GM20431 (cell line): ENCODE measurements around the gene H19.

ENCODE experiments used
- in situ Hi-C: fragments of 300-500 bp; cut with MseI, MboI; formaldehyde crosslinking; loops from one replicate; pipeline ENCODE4 v1.15.0; 2020; ENCODE audit warnings: low sequenced_read_pairs; ENCODE audit not compliant: unreplicated experiment

Gene H19

DNA sequence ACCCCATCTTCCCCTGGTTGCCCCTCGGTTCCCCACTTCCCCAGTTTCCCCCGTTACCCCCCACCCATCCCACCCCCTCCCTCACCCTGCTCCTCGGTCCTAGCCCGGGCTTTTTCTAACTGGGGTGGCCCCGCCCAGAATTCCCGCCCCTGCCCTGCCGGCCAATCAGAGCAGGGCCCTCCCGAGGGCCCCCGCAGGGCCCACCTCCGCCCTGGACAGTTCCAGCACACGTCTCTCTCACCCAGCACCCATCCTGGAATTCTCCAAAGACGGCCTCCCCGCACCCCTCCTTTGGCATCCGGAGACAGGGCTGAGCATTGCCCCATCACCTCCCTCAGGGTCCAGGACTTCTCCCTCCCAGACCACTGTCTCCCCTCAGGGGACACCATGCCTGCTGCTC lies at the start of gene H19:
Gene H19, minus strand, starts transcription at position 88 of the 400 bp plus-strand sequence.
- in situ Hi-C loops: no loop called here

DNA sequence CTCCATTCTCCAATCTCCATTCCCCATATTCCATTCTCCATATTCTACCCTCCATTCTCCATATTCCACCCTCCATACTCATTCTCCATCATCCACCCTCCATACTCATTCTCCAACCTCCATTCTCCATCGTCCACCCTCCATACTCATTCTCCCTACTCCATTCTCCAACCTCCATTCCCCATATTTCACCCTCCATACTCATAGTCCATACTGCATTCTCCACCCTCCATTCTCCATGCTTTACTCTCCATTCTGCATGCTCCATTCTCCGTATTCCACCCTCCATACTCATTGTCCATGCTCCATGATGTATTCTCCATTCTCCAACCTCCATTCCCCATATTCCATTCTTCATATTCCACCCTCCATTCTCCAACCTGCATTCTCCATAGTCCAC lies 44.3 kb upstream of the H19 start:
- in situ Hi-C loops: no loop called here

DNA sequence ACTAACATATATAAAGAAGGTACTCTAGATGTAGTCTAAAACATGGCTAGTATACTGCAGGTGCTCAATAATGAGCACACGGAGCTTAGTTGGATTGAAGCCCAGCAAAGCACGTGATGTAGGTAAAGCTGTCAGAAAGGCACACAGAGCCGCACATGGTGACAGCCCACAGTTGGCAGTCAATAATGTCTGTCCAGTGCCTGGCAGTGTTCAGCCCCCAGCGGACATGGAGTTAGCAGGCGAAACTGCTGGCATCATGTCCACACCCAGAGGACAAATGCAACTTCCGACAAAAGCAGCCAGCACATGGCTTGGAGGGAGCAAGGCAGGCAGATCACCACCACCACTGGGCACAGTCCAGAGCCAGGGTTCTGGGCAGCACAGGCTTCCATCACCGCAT lies 43.5 kb upstream of the H19 start:
- in situ Hi-C loops: no loop called here

DNA sequence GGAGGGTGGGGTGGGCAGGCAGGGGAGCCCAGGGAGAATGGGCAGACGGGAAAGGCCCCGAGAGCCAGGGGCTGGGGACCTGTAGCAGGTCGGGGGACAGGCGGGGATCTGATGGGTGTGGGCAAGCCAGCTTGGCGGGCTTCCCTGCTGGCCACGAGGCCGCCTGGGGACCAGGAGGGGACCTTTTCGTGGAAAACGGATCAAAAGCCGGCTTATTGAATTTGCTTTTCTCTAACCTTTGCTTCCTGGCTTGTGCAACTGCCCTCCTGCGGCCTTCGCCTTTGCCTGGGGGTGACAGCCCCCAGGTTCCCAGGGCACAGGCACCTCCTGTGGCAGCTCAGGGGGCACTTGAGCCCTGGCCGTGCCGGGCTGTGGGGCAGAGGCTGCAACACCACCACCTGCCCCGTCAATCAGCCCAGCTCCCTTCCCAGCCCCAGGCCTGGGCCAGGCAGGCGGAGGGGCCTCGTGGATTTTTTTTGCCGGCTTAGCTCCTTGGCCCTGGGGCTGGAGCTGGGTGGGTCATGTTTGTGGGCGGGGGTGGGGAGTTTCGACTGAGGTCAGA lies 41.6 kb upstream of the H19 start:
- in situ Hi-C loops: no loop called here

DNA sequence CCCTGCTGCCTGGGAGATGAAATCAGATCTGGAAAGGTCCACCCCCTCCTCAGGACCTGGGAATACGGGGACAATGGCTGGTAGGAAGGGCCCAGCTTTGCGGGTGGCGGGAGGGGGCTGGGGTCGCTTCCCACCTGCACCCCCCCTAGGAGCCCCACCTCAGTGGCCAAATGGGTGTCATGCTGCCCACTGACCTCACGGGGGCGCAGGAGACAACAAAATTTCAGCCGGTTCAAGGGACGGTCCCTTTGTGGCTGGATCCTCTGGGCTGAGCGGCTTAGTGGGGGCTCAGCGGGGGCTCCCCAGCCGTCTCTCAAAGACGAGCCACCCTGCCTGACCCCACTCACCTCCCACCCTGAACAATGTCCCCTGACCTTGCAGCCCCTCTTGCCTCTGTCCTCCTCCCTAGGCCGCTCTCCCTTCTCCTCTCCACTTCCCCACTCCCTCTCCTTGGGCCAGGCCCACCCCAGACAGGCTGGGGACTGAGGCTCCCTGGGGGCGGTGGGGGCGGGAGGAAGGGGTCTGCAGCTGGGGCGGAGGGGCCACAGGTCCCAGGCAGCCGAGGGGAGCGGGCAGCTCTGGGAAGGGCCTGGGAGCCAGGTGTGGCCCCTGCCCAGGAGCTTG lies 39.3 kb upstream of the H19 start:
- in situ Hi-C loops: no loop called here

DNA sequence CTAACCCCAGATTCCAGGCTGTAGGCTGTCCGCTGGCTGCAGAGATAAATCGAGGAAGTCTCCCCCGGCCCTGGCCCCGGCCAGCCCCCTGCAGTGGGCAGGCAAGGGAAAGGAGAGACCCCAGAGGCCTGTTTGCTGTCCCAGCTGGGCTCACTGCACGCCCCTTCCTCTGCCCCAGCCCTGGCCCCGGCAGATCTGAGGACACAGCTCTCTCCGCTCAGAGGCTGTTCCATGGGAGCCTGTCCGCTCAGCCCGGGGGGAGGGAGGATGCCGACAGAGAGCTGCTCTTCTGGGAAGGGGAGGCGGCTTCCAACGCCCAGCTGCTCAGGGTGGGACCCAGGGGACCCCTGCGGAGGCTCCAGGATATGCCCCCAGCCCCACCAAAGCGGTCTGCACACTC lies 37.7 kb upstream of the H19 start:
- in situ Hi-C loops: no loop called here

DNA sequence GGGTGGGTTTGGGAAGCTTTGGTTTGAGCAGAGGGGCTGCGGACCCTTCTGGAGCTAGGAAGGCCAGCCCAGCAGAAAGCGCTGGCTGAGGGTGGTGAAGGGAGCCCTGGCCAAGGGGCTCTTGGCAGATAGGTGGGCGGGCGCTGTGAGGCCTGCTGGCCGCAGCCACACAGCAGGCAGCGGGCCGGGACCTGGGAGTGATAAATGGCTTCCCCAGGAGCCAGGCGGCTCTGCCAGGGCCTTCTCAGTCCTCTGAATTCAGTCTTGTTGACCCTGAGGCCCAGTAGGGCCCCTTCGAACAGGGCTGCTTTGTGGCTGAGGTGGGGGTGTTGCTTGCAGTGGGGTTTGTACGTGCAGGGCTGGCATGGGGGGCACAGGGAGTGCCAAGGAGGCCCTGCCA lies 33.4 kb upstream of the H19 start:
- in situ Hi-C loops: no loop called here

DNA sequence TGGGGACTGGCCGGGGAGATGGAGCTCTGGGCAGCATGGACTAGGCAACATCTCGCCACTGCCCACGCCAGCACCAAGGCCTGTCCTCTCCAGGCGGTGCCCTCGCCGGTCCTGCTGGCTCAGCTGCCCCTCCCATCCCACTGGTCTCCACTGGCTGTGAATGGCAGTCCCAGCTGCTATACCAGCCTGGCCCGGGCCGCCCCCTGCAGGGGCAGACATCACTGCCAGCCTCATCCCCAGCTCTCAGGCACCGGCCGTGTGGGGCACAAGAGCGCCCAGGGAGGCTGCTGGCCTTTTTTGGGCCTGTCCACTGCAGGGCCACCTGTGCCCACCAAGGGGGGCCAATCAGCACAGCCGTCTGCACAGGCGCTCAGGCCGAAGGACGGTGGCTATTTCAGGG lies 30.1 kb upstream of the H19 start:
- in situ Hi-C loops: no loop called here

DNA sequence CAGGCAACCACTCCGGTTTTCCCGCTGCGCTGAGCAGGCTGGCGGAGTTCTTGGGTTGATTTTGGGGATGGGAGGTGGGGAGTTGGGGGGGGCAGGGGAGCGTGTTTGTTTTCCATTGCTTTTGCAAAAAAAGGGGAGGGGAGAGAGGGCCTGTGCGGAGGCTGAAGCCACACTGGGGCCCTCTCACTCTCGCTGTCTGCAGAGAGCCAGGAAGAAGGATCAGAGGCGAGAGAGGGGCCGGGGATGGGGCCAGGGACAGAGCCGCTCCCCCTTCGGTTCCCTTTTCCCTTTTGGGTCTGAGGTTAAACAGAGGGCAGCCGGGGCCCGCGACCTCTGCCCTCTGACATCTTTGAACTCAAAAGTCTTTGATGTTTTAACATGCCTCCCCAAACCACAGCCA lies 17.4 kb upstream of the H19 start:
- in situ Hi-C loops: no loop called here

- in situ Hi-C loops: no loop called here
Observed at GRCh38 chr11:2012440-2012839, 14.8 kb upstream of the H19 start.

DNA sequence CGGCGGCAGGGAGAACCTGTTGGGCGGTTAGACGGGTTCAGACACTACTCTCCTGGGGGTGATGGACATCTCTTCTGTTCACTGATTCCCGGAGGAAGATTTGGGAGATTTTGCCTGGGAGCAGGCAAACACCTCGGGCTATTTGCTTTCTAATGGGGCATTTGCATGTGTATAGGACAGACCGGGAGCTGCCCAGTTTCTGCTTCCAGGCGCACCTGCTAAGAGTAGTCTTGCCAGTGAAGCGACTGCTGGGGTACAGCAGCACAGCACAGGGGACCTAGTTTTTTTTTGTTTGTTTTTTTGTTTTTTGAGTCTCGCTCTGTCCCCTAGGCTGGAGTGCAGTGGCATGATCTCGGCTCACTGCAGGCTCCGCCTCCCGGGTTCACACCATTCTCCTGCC lies 6.8 kb upstream of the H19 start:
- in situ Hi-C loops: no loop called here

- in situ Hi-C loops: no loop called here
Observed at GRCh38 chr11:2002807-2003206, 5.2 kb upstream of the H19 start.

DNA sequence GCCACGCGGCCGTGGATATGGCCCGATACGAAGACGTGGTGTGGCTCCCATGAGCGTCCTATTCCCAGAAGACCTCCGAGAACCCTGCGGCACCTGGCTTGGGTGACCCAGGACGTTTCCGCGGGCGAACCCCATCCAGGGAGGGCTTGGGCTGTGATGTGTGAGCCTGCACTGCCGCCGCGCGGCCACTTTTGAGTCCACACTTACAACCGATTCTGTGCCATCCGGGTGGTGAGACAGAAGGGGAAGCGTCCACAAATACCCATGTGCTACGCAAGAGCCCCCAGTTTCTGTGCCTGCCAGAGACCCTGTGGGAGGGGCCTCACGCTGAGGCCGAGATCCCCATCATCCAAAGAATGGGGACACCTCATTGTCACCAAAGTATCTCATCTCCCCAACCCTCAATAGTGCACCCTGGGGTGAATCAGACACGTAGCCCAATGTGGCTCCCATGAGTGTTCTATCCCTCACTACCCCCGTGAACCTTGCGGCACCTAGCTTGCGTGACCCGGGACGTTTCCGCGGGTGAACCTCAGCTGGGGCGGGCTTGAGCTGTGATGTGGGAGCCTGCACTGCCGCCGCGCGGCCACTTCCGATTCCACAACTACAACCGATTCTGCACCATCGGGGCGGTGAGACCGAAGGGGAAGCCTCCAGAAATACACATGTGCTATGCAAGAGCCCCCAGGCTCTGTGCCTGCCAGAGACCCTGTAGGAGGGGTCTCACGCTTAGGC lies 4.6 kb upstream of the H19 start:
- in situ Hi-C loops: no loop called here

- in situ Hi-C loops: no loop called here
Observed at GRCh38 chr11:1998861-1999260, 1.2 kb upstream of the H19 start.

GRCh38 chr11:1998290-1998689 lies 648 bp upstream of the H19 start:
- in situ Hi-C loops: no loop called here

- in situ Hi-C loops: no loop called here
Observed at GRCh38 chr11:1994121-1994520, 3.5 kb downstream of the H19 start.

DNA sequence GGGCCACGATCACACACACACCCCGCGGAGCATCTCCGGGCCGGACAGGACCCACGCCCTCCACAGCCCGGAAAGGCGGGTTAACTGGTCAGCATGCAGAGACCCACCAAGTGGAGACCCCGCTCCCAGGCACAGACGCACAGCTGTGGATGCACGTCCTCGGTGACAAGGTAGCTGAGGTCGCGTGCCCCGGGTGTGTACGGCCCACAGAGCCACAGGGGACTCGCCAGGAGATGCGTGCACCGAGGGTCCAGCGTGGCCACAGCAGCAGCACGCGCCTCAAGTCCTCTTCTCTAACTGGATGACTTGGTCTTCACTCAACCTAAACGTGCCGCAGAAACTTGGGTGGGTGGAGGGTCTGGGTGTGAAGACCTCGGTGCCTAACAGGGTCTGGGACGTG lies 5.5 kb downstream of the H19 start:
- in situ Hi-C loops: no loop called here

DNA sequence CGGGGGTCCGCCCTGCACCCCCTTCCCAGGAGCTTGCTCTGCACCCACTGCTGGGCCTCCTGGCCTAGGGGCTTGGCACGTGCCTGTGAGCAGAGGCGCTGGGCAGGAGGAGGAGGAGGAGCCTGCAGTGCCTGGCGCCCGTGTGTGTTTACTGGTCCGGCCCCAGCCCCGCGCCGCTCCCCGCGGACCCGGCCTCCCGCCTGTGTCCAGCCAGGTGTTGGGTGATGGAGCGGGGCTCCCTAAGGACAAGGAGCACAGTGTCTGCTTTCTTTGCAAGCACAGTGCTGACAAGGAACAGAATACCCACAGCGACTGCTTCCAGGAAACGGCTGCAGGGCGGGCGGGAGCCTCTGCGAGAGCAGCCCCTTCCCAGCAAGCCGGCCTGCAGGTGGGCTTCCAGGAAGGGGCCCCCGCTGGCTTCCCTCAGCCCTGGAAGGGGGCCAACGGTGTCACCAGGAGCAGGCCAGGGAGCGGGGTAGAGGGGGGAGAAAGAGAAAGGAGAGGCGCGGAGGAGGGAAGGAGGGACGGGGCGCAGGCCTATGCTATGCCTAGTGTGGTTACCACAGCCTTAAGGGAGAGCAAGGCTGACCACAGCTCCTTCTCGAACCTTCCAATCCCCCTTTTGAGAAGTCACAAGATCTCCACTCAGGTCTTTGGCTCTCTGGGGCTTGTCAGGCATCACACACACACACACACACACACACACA lies 6.6 kb downstream of the H19 start:
- in situ Hi-C loops: no loop called here

- in situ Hi-C loops: no loop called here
Observed at GRCh38 chr11:1989953-1990352, 7.7 kb downstream of the H19 start.

DNA sequence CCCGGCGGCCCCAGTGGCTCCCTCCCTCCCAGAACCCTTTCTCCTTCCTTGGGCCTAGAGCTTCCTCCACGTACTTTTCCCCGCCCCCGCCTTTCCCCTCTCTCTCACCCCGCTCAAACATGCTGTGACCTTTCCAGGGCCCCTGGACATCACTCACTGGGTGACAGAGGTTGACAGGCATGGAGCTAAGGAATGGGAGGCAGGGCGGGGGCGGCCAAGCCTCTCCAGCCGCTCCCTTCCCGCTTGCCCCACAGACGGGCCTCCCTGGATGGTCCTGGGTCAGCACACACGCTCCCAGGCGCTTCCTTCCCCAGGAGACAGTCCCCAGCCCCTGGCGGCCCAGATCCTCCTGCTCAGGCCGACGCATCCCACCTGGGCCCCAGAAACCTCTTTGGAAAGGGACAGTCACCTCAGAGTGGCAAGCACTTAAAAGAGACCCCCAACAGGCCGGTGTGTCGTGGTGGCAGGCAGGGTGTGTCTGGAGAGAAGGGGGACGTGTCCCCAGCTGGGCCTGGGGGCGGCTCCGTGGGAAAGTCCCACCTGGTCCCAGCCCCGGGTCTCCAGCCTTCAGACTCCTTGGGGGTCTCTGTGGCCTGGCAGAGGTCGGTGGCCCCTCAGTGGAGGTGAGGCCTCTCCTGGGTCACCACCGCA lies 8.8 kb downstream of the H19 start:
- in situ Hi-C loops: no loop called here

GRCh38 chr11:1988174-1988573 lies 9.5 kb downstream of the H19 start:
- in situ Hi-C loops: no loop called here
